OCI-LY3 (cell line): ENCODE measurements around the gene DNMBP.
"Not testable (repeated sequence)": the region's sequence is repeated elsewhere in the genome, so short reads cannot be mapped to it uniquely, and the experiment has no call there.

Experiments used
- H2AFZ ChIP-seq: fragments of 200-600, 300-600 bp; shearing (Covaris generic); 2 replicates; pipeline ENCODE4 v1.6.0; 2014; ENCODE audit warnings: antibody characterized with exemption, low read depth, low read length
- H3K27ac ChIP-seq: fragments of 200-600, 300-600 bp; sonication (generic); 2 replicates; pipeline ENCODE4 v1.5.1; 2014; ENCODE audit warnings: mild to moderate bottlenecking, low read length, moderate library complexity, mixed read lengths
- H3K27me3 ChIP-seq: fragments of 200-600, 300-600 bp; sonication (generic); 2 replicates; pipeline ENCODE4 v1.6.1; 2014; ENCODE audit warnings: low read depth, low read length, mixed read lengths
- H3K36me3 ChIP-seq: fragments of 200-600, 300-600 bp; sonication (generic); replicated peaks from 2 replicates; pipeline ENCODE3; 2014; ENCODE audit warnings: low read depth, low read length, mixed read lengths
- H3K4me1 ChIP-seq: fragments of 300-600, 200-600 bp; sonication (generic); 2 replicates; pipeline ENCODE4 v1.6.1; 2014; ENCODE audit warnings: low read length, mixed read lengths
- H3K4me2 ChIP-seq: fragments of 200-600, 300-600 bp; sonication (generic); 2 replicates; pipeline ENCODE4 v1.6.1; 2014; ENCODE audit warnings: low read length, mixed read lengths
- H3K4me3 ChIP-seq: fragments of 300-600, 200-600 bp; sonication (generic); 2 replicates; pipeline ENCODE4 v1.5.1; 2014; ENCODE audit warnings: antibody characterized with exemption, mild to moderate bottlenecking, low read length, moderate library complexity
- H3K79me2 ChIP-seq: fragments of 300-600, 200-600 bp; shearing (Covaris generic); 2 replicates; pipeline ENCODE4 v1.6.1; 2014; ENCODE audit warnings: mild to moderate bottlenecking, low read length, mixed read lengths
- H3K9ac ChIP-seq: fragments of 300-600, 200-600 bp; shearing (Covaris generic); 2 replicates; pipeline ENCODE4 v1.6.0; 2014; ENCODE audit warnings: mild to moderate bottlenecking, low read length, moderate library complexity
- H3K9me3 ChIP-seq: fragments of 200-600, 300-600 bp; shearing (Covaris generic); 2 replicates; pipeline ENCODE4 v1.6.1; 2014; ENCODE audit warnings: low read length, mixed read lengths; ENCODE audit not compliant: insufficient read depth
- H4K20me1 ChIP-seq: fragments of 200-600, 300-600 bp; sonication (generic); 2 replicates; pipeline ENCODE4 v1.6.1; 2016; ENCODE audit warnings: low read length, mixed read lengths; ENCODE audit not compliant: insufficient read depth
- EZH2phosphoT487 ChIP-seq: fragments of 200-600 bp; shearing (Covaris generic); IDR thresholded peaks from 2 replicates; pipeline ENCODE4 v1.6.1; 2018; ENCODE audit warnings: antibody characterized with exemption, mixed run types, low read depth
- TF ChIP-seq, protein P1 (sequence below): fragments of 200-600, 300-600 bp; sonication (generic); IDR thresholded peaks from 2 replicates; pipeline ENCODE4 v1.5.1; 2014; ENCODE audit warnings: antibody characterized with exemption, low read length, low read depth

Gene DNMBP

DNA sequence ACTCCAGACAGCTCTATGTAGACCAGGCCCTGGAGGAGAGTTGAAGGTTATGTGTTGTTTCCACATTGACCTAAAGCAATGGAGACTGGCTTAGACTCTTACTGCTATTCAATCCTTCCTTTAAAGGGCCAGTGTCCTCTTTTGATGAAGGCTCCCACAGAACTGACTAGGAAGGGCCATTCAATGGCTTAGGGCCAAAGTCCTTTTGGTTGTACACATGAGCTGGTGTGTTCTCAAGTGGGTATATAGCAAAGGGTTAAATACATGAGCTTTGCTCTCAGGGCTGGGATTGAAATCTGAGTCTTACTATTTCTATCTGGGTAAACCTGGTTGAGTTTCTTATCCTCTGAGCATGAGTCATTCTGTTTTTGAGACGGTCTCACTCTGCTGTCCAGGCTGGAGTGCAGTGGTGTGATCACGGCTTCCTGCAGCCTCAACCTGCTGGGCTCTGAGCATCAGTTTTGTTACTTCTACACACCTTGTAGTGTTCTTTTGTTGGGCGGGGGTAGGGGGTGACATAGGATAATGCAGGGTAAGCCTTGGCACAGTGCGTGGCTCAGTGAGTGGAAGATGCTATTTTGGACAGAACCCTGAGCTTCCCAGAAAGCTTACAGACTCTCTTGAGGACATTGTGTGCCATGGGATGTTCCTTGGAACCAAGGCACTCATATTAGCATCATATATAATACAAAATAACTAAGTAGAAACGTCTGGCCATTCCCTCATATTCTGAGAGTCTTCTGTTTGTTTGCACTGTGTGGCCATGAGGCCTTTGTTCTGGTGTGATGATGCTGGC, 137.2 kb downstream of the DNMBP start:
- H4K20me1 ChIP-seq, result no peaks in the 10 kb centered on the region
- H3K36me3 ChIP-seq, result no peaks in the 10 kb centered on the region
- no peaks in the 10 kb centered on the region for H3K9me3 ChIP-seq
- H2AFZ ChIP-seq, result no peak overlapping the region
- H3K79me2 ChIP-seq, result no peaks in the 10 kb centered on the region
- no peak overlapping the region for H3K27ac ChIP-seq
- H3K4me3 ChIP-seq, result no peak overlapping the region
- TF ChIP-seq, protein P1, sequence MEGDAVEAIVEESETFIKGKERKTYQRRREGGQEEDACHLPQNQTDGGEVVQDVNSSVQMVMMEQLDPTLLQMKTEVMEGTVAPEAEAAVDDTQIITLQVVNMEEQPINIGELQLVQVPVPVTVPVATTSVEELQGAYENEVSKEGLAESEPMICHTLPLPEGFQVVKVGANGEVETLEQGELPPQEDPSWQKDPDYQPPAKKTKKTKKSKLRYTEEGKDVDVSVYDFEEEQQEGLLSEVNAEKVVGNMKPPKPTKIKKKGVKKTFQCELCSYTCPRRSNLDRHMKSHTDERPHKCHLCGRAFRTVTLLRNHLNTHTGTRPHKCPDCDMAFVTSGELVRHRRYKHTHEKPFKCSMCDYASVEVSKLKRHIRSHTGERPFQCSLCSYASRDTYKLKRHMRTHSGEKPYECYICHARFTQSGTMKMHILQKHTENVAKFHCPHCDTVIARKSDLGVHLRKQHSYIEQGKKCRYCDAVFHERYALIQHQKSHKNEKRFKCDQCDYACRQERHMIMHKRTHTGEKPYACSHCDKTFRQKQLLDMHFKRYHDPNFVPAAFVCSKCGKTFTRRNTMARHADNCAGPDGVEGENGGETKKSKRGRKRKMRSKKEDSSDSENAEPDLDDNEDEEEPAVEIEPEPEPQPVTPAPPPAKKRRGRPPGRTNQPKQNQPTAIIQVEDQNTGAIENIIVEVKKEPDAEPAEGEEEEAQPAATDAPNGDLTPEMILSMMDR, result no peak
- TF ChIP-seq EZH2phosphoT487, result no peak
- no peaks in the 10 kb centered on the region for H3K4me1 ChIP-seq
- no peaks in the 10 kb centered on the region for H3K27me3 ChIP-seq
- no peak overlapping the region for H3K9ac ChIP-seq
- H3K4me2 ChIP-seq, result no peak overlapping the region

- H3K4me1 ChIP-seq, result no peaks in the 10 kb centered on the region
- no peak overlapping the region for H3K9ac ChIP-seq
- no peaks in the 10 kb centered on the region for H3K36me3 ChIP-seq
- H3K4me3 ChIP-seq, result no peak overlapping the region
- no peak overlapping the region for H2AFZ ChIP-seq
- TF ChIP-seq, protein P1, result no peak
- TF ChIP-seq EZH2phosphoT487, result no peak
- H4K20me1 ChIP-seq, result no peaks in the 10 kb centered on the region
- no peak overlapping the region for H3K27ac ChIP-seq
- H3K9me3 ChIP-seq, result no peaks in the 10 kb centered on the region
- no peaks in the 10 kb centered on the region for H3K79me2 ChIP-seq
- H3K27me3 ChIP-seq, result no peaks in the 10 kb centered on the region
- H3K4me2 ChIP-seq, result no peak overlapping the region
Measured at GRCh38 chr10:99870123-99870730, 139.5 kb downstream of the DNMBP start.

GRCh38 chr10:99869581-99870122, 140.1 kb downstream of the DNMBP start:
- Histone ChIP-seq H3K4me2 (no peak overlapping the region), H3K27ac (no peak overlapping the region), H3K36me3 (no peaks in the 10 kb centered on the region), H2AFZ (no peak overlapping the region), H3K9me3 (no peaks in the 10 kb centered on the region), H3K4me3 (no peak overlapping the region), H3K4me1 (no peaks in the 10 kb centered on the region), H3K79me2 (no peaks in the 10 kb centered on the region), H3K9ac (no peak overlapping the region), H4K20me1 (no peaks in the 10 kb centered on the region), H3K27me3 (no peaks in the 10 kb centered on the region)
- TF ChIP-seq, protein P1, result no peak
- no peak for TF ChIP-seq EZH2phosphoT487

DNA sequence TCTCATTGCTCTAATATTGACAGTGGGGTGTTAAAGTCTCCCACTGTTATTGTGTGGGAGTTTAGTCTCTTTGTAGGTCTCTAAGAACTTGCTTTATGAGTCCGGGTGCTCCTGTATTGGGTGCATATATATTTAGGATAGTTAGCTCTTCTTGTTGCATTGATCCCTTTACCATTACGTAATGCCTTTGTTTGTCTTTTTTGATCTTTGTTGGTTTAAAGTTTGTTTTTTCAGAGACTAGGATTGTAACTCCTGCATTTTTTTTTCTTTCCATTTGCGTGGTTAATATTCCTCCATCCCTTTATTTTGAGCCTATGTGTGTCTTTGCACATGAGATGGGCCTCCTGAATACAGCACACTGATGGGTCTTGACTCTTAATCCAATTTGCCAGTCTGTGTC, 142.5 kb downstream of the DNMBP start:
- H3K27me3 ChIP-seq, H3K27ac ChIP-seq, H4K20me1 ChIP-seq, H3K4me1 ChIP-seq, H3K4me2 ChIP-seq, H3K79me2 ChIP-seq, H3K9ac ChIP-seq, H3K4me3 ChIP-seq, H2AFZ ChIP-seq, H3K9me3 ChIP-seq, H3K36me3 ChIP-seq: not testable (repeated sequence)

GRCh38 chr10:99863535-99864240, 146.1 kb downstream of the DNMBP start:
- H2AFZ ChIP-seq, H3K79me2 ChIP-seq, H4K20me1 ChIP-seq, H3K4me1 ChIP-seq, H3K36me3 ChIP-seq, H3K9me3 ChIP-seq, H3K9ac ChIP-seq, H3K27ac ChIP-seq, H3K27me3 ChIP-seq, H3K4me2 ChIP-seq, H3K4me3 ChIP-seq: not testable (repeated sequence)
